C4-2B (cell line): ENCODE measurements around the gene VGLL4.

Experiments used
- ZFX ChIP-seq: fragments of 450-650 bp; IDR thresholded peaks from 2 replicates; pipeline ENCODE4 v1.6.1; 2017
- TF ChIP-seq, protein P1 (sequence below): fragments of 450-650 bp; conservative IDR thresholded peaks from 2 replicates; pipeline ENCODE4 v1.5.1; 2017; ENCODE audit warnings: mild to moderate bottlenecking

- TF ChIP-seq, protein P1, sequence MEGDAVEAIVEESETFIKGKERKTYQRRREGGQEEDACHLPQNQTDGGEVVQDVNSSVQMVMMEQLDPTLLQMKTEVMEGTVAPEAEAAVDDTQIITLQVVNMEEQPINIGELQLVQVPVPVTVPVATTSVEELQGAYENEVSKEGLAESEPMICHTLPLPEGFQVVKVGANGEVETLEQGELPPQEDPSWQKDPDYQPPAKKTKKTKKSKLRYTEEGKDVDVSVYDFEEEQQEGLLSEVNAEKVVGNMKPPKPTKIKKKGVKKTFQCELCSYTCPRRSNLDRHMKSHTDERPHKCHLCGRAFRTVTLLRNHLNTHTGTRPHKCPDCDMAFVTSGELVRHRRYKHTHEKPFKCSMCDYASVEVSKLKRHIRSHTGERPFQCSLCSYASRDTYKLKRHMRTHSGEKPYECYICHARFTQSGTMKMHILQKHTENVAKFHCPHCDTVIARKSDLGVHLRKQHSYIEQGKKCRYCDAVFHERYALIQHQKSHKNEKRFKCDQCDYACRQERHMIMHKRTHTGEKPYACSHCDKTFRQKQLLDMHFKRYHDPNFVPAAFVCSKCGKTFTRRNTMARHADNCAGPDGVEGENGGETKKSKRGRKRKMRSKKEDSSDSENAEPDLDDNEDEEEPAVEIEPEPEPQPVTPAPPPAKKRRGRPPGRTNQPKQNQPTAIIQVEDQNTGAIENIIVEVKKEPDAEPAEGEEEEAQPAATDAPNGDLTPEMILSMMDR: no peak
- TF ChIP-seq ZFX: no peak
These were observed 89.5 kb downstream of the VGLL4 start for GRCh38 chr3:11554236-11554610.
